Nephron progenitor cell (in vitro differentiated cells): ENCODE measurements around the gene DEPDC7.

ENCODE experiments used
- DNase-seq: peaks from one replicate; pipeline ENCODE4 v3.0.0; 2021
- H3K27ac Mint-ChIP-seq: 2 replicates; pipeline ENCODE4 v1.8.0; 2021; ENCODE audit warnings: mild to moderate bottlenecking, moderate library complexity, mixed read lengths
- H3K27me3 Mint-ChIP-seq: 2 replicates; pipeline ENCODE4 v1.8.0; 2021; ENCODE audit warnings: mild to moderate bottlenecking, low read depth, mixed read lengths; ENCODE audit not compliant: poor library complexity
- H3K36me3 Mint-ChIP-seq: 2 replicates; pipeline ENCODE4 v1.8.0; 2021; ENCODE audit warnings: low read depth, mixed read lengths
- H3K4me1 Mint-ChIP-seq: 2 replicates; pipeline ENCODE4 v1.8.0; 2021; ENCODE audit warnings: mixed read lengths
- H3K4me3 Mint-ChIP-seq: 2 replicates; pipeline ENCODE4 v1.8.0; 2021; ENCODE audit warnings: mild to moderate bottlenecking, moderate library complexity, mixed read lengths
- H3K9me3 Mint-ChIP-seq: 2 replicates; pipeline ENCODE4 v1.8.0; 2021; ENCODE audit warnings: mild to moderate bottlenecking, moderate library complexity, mixed read lengths
- TF ChIP-seq, protein P1 (sequence below): fragments of 200-600 bp; sonication (generic); IDR thresholded peaks from 2 replicates; pipeline ENCODE4 v1.5.0; 2021; ENCODE audit warnings: antibody characterized with exemption

DEPDC7 gene

GRCh38 chr11:33001281-33001680 lies 14.4 kb upstream of the DEPDC7 start:
- Mint-ChIP-seq H3K4me3 (no peak overlapping the region), H3K4me1 (no peaks in the 10 kb centered on the region), H3K27ac (no peak overlapping the region), H3K36me3 (peaks cover 3% of the 10 kb centered on the region), H3K9me3 (peaks cover 35% of the 10 kb centered on the region), H3K27me3 (peaks cover 6% of the 10 kb centered on the region)
- DNase-seq = no peak
- TF ChIP-seq, protein P1, sequence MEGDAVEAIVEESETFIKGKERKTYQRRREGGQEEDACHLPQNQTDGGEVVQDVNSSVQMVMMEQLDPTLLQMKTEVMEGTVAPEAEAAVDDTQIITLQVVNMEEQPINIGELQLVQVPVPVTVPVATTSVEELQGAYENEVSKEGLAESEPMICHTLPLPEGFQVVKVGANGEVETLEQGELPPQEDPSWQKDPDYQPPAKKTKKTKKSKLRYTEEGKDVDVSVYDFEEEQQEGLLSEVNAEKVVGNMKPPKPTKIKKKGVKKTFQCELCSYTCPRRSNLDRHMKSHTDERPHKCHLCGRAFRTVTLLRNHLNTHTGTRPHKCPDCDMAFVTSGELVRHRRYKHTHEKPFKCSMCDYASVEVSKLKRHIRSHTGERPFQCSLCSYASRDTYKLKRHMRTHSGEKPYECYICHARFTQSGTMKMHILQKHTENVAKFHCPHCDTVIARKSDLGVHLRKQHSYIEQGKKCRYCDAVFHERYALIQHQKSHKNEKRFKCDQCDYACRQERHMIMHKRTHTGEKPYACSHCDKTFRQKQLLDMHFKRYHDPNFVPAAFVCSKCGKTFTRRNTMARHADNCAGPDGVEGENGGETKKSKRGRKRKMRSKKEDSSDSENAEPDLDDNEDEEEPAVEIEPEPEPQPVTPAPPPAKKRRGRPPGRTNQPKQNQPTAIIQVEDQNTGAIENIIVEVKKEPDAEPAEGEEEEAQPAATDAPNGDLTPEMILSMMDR = no peak

GRCh38 chr11:33001751-33002542 lies 13.7 kb upstream of the DEPDC7 start:
- H3K9me3 Mint-ChIP-seq = peaks cover 28% of the 10 kb centered on the region

GRCh38 chr11:33005175-33005574 lies 10.5 kb upstream of the DEPDC7 start:
- no peak overlapping the region for H3K27ac Mint-ChIP-seq
- no peaks in the 10 kb centered on the region for H3K27me3 Mint-ChIP-seq
- H3K4me1 Mint-ChIP-seq = no peaks in the 10 kb centered on the region
- H3K4me3 Mint-ChIP-seq = no peak overlapping the region
- TF ChIP-seq, protein P1 = no peak
- no peaks in the 10 kb centered on the region for H3K36me3 Mint-ChIP-seq
- no peak for DNase-seq
- peaks cover under 1% of the 10 kb centered on the region for H3K9me3 Mint-ChIP-seq

More at GRCh38 chr11:33001751-33002542, 13.7 kb upstream of the DEPDC7 start:
- DNase-seq = no peak
- Mint-ChIP-seq H3K4me1 (no peaks in the 10 kb centered on the region), H3K27me3 (peaks cover 5% of the 10 kb centered on the region), H3K4me3 (no peak overlapping the region), H3K36me3 (peaks cover 3% of the 10 kb centered on the region), H3K27ac (peak overlapping the region; percentile 52)
- TF ChIP-seq, protein P1 = no peak

- no peak overlapping the region for H3K27ac Mint-ChIP-seq
- no peaks in the 10 kb centered on the region for H3K36me3 Mint-ChIP-seq
- H3K27me3 Mint-ChIP-seq = no peaks in the 10 kb centered on the region
- TF ChIP-seq, protein P1 = no peak
- H3K4me1 Mint-ChIP-seq = no peaks in the 10 kb centered on the region
- H3K9me3 Mint-ChIP-seq = no peaks in the 10 kb centered on the region
- H3K4me3 Mint-ChIP-seq = no peak overlapping the region
- no peak for DNase-seq
These were observed 9.7 kb upstream of the DEPDC7 start for GRCh38 chr11:33006010-33006409.

DNA sequence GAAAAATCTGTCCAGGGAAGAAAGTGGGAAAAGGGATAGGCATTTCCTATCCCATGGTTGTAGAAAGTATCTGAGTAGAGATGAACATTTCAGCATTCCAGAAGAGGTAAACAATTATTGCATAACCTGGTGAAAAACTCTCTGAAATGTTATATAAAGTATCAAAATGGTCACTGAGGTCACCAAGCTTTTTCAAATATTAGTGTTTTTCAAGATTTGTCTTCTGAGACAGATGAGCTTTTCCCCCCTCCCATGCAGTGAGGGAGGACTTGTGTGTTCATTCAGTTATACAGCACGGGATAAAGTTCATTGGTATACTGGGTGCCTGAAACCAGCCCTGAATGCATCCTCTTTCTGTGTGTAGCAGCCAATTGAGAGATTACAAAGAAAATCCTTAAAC lies 1.9 kb upstream of the DEPDC7 start:
- no peaks in the 10 kb centered on the region for H3K36me3 Mint-ChIP-seq
- H3K9me3 Mint-ChIP-seq = peaks cover 6% of the 10 kb centered on the region
- H3K4me1 Mint-ChIP-seq = peaks cover 25% of the 10 kb centered on the region
- no peak for DNase-seq
- no peak overlapping the region for H3K27ac Mint-ChIP-seq
- peak overlapping the region; percentile 40 for H3K4me3 Mint-ChIP-seq
- H3K27me3 Mint-ChIP-seq = peaks cover 15% of the 10 kb centered on the region
- TF ChIP-seq, protein P1 = no peak

DNA sequence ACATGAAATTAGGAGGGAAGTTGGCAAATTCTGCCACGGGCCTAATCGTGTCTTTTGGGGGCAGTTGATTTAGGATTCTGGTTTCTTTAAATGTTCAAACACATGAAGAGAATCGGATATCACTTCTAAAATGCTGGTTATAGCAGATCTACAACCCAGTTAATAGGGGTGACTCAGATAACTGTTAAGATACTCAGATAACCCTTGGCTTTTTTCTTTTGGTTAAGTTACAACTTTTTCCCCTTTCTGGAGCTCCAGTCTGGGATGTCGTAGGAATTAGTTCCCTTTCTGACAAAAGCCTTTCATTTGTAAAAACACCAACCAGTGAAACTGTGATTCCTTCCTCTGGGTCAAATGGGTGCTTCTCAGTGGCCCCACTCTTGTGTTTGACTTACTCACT lies 976 bp downstream of the DEPDC7 start:
- Mint-ChIP-seq H3K9me3 (peaks cover 6% of the 10 kb centered on the region), H3K27ac (no peak overlapping the region), H3K27me3 (peaks cover 15% of the 10 kb centered on the region)

More for the DNA sequence above, 976 bp downstream of the DEPDC7 start:
- TF ChIP-seq, protein P1 = no peak
- no peak for DNase-seq
- no peaks in the 10 kb centered on the region for H3K36me3 Mint-ChIP-seq
- peak overlapping the region; percentile 87 for H3K4me3 Mint-ChIP-seq
- H3K4me1 Mint-ChIP-seq = peaks cover 27% of the 10 kb centered on the region
